ENCODE results near the gene CBLC.

CBLC gene

DNA sequence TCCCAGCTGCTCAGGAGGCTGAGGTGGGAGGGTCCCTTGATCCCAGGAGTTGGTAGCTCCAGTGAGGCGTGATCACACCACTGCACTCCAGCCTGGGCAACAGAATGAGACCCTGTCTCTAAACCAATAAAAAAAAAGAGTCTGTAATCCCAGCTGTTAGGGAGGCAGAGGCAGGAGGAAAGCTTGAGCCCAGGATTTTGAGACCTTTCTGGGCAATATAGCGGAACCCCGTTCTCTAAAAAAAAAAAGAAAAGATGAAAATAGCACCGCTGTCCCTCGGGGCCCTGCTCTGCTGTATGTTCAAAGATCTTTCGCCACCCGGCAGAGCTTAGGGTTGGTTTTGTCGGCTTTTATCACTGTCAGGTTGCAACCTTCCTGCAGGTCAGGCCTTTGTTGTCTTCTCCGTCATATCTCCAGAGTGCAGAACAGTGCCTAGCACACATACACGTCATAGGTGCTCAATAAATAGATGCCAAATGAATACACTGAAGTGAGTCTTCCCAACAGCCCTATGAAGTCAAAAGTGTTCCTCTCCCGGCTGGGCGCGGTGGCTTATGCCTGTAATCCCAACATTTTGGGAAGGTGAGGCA lies 17.8 kb downstream of the CBLC start:
- no peak for TF ChIP-seq POLR2AphosphoS5 (IDR thresholded peaks at IDR 0.05; ENCODE audit: low read depth, low read length)
- no peak for TF ChIP-seq SIN3A (IDR thresholded peaks at IDR 0.05; ENCODE audit: borderline replicate concordance, insufficient read depth, low read length)
- no peak for TF ChIP-seq TAF1 (IDR thresholded peaks at IDR 0.05; ENCODE audit: borderline replicate concordance, insufficient read depth, low read length)
- no peak for TF ChIP-seq FOXP2 (optimal IDR thresholded peaks at IDR 0.05; ENCODE audit: borderline replicate concordance, extremely low read depth, extremely low read length, insufficient read depth)
- no peak for TF ChIP-seq REST (IDR thresholded peaks at IDR 0.05; ENCODE audit: insufficient read depth in 1 of 2, low read depth in 2 of 2, low read length in 2 of 2)

GRCh38 chr19:44796701-44797115 lies 19.0 kb downstream of the CBLC start:
- TF ChIP-seq REST (IDR thresholded peaks at IDR 0.05; ENCODE audit: insufficient read depth in 1 of 2, low read depth in 2 of 2, low read length in 2 of 2) (no peak), SIN3A (IDR thresholded peaks at IDR 0.05; ENCODE audit: borderline replicate concordance, insufficient read depth, low read length) (no peak), POLR2AphosphoS5 (IDR thresholded peaks at IDR 0.05; ENCODE audit: low read depth, low read length) (no peak), FOXP2 (optimal IDR thresholded peaks at IDR 0.05; ENCODE audit: borderline replicate concordance, extremely low read depth, extremely low read length, insufficient read depth) (no peak), TAF1 (IDR thresholded peaks at IDR 0.05; ENCODE audit: borderline replicate concordance, insufficient read depth, low read length) (no peak)

GRCh38 chr19:44799627-44800346 lies 22.1 kb downstream of the CBLC start:
- TF ChIP-seq TAF1 (IDR thresholded peaks at IDR 0.05; ENCODE audit: borderline replicate concordance, insufficient read depth, low read length) (no peak), FOXP2 (optimal IDR thresholded peaks at IDR 0.05; ENCODE audit: borderline replicate concordance, extremely low read depth, extremely low read length, insufficient read depth) (no peak), POLR2AphosphoS5 (IDR thresholded peaks at IDR 0.05; ENCODE audit: low read depth, low read length) (no peak), REST (IDR thresholded peaks at IDR 0.05; ENCODE audit: insufficient read depth in 1 of 2, low read depth in 2 of 2, low read length in 2 of 2) (no peak), SIN3A (IDR thresholded peaks at IDR 0.05; ENCODE audit: borderline replicate concordance, insufficient read depth, low read length) (no peak)

- TF ChIP-seq FOXP2 (optimal IDR thresholded peaks at IDR 0.05; ENCODE audit: borderline replicate concordance, extremely low read depth, extremely low read length, insufficient read depth) (peak; percentile 80), POLR2AphosphoS5 (IDR thresholded peaks at IDR 0.05; ENCODE audit: low read depth, low read length) (no peak)
Observed at GRCh38 chr19:44800461-44800860, 22.8 kb downstream of the CBLC start.

DNA sequence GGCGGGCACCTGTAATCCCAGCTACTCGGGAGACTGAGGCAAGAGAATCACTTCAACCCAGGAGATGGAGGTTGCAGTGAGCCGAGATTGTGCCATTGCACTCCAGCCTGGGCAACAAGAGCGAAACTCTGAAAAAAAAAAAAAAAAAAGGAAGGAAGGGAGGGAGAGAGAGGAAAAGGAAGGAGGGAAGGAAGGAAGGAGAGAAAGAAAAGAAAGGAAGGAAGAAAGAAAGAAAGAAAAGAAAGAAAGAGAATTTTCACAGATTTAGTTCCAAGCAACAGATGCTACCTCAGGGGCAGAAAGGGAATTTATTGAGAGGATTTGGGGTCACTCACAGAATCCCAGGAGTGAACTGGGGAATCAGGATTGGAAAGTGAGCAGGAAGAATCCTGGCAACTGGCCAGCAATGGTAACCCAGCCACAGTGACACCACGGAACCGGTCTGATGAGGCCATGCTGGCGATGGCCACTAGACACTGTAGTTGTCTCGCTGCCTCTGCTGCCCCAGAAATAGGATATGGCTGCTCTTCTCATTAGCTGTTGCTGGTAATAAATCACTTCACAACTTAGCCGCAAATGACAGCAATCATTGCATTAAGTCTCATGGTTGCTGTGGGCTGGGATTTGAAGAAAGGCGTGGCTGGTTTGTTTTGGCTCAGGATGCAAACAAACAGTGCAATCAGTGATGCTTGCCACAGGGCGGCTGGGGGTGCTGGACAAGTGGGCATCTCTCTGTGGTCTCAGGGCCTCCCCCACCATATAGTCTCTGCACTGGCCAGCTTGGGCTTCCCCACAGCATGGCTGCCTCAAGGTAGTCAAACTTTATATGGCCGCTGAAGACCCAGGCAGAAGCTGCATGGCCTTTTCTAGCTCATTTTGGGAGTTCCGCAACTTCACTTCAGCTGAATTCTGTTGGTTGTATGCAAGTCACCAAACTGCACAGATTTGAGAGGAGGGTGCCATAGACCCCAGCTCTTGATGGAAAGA lies 26.0 kb downstream of the CBLC start:
- peak; percentile 23 for TF ChIP-seq FOXP2 (optimal IDR thresholded peaks at IDR 0.05; ENCODE audit: borderline replicate concordance, extremely low read depth, extremely low read length, insufficient read depth)
- TF ChIP-seq SIN3A (IDR thresholded peaks at IDR 0.05; ENCODE audit: borderline replicate concordance, insufficient read depth, low read length), result no peak
